ENCODE measurements around the gene CAMTA2. TPM values are rescaled to one million over a fixed set of nuclear protein-coding genes. Genes with fewer than 3 reads are reported as not detected.

CAMTA2 gene
- total RNA-seq, 2 experiments from 2014 or later = 91.5 to 99.0 TPM

DNA sequence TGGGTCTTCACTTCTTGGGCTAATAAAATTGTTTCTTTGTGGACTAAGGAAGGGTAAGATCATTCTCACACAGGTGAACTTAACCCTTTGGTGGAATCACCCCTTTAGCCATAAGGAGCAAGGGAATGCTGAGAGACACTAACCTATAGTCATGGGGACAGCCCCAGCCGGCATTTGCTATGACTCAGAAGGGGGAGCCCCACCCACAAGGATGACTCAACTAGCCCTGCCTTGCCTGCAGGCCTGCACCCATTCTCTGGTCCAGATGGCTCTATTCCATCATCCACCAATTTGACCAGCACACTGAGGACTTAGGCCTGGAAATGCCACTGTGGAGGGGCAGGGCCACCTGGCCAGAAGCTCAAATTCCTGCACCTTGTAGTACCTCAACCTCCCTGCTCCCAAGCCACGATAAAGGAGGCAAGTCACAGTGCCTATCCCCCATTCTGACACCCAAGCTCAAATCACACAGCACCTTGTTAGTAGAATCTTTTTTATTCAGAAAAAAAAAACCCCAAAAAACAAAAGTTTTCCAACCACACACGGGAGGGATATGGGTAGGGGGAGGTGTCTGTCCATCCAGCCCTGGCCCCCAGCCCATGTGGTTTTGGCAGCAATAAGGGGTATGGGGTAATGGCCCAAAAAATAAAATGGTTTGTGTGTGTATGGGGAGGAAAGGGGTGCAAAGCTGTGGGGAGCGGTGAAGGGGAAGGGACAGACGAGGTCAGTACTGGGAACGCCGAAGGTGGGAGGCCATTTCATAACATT, 42.1 kb downstream of the CAMTA2 start:
- Mint-ChIP-seq H3K27ac (peak overlapping the region; percentile 99), H3K4me1 (ENCODE audit: low read depth) (peaks cover 45% of the 10 kb centered on the region), H3K4me3 (peak overlapping the region; percentile 97), H3K36me3 (ENCODE audit: low read depth) (peaks cover 73% of the 10 kb centered on the region), H3K9me3 (no peaks in the 10 kb centered on the region), H3K27me3 (no peaks in the 10 kb centered on the region)
- intact Hi-C loops (cut with micrococcal nuclease) = loop anchor here (2.0 kb wide), 1 partner anchor 21 kb away; the partner anchor contains the start of gene SPAG7
- ATAC-seq (peak; percentile 37), DNase-seq (peak; percentile 95)
- ChIA-PET CTCF (interaction anchor here (1.4 to 2.8 kb wide), 4 partner anchors 22 to 42 kb away, joined by 3 to 8 read pairs (median 6); partner anchors contain the start of genes CHRNE and SPAG7), POLR2A (interaction anchor here (1.0 to 20.8 kb wide), 8 partner anchors 9 to 52 kb away, joined by 3 to 627 read pairs (median 7); partner anchors contain the start of genes CHRNE, INCA1, KIF1C and SPAG7)
- TF ChIP-seq CTCF (IDR thresholded peaks at IDR 0.05) = no peak

DNA sequence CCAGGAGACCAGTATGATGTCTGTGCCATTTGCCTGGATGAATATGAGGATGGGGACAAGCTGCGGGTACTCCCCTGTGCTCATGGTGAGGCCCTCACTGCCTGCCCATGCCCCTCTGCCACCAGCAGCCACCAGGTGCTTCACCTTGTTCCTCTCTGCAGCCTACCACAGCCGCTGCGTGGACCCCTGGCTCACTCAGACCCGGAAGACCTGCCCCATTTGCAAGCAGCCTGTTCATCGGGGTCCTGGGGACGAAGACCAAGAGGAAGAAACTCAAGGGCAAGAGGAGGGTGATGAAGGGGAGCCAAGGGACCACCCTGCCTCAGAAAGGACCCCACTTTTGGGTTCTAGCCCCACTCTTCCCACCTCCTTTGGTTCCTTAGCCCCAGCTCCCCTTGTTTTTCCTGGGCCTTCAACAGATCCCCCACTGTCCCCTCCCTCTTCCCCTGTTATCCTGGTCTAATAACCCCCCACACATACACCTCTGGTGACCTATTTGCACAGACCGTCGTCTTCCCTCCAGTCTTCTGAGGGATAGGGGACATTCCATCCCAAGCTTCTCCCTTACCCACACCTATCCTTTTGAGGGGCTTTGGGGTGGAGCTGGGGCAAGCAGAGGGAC, 42.8 kb downstream of the CAMTA2 start:
- no peak for TF ChIP-seq CTCF (IDR thresholded peaks at IDR 0.05)

DNA sequence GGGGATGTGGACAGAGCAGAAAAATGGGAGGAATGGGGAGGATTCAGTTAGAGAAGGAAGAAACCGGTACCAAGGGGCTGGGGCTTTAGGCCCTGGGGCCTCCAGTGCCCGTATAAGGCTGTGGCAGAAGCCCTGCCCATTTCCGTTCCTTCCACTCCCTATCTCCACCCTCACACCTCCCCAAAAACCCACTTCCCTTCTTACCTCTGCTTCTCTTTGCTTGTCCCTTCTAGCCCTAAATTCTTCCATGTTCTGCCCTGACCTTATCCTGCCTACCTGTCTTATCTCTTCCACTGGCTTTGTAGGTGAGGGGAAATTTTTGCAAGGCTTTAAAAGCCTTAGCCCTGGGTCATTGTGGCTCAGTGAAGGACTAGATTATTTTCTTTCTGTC, 43.3 kb downstream of the CAMTA2 start:
- CTCF ChIA-PET = interaction anchor here (0.7 kb wide), 1 partner anchor 35 kb away, joined by 3 read pairs; no protein-coding TSS in a partner anchor
- Mint-ChIP-seq H3K4me3 (peak overlapping the region; percentile 97), H3K27me3 (no peaks in the 10 kb centered on the region), H3K36me3 (ENCODE audit: low read depth) (peaks cover 77% of the 10 kb centered on the region), H3K4me1 (ENCODE audit: low read depth) (peaks cover 45% of the 10 kb centered on the region), H3K27ac (peak overlapping the region; percentile 99), H3K9me3 (no peaks in the 10 kb centered on the region)
- POLR2A ChIA-PET = interaction anchor here (1.0 to 20.8 kb wide), 7 partner anchors 8 to 44 kb away, joined by 3 to 627 read pairs (median 8); partner anchors contain the start of genes CHRNE and SPAG7
- DNase-seq (peak; percentile 75), ATAC-seq (peak; percentile 17)
- no peak for TF ChIP-seq CTCF (IDR thresholded peaks at IDR 0.05)
- intact Hi-C loops (cut with micrococcal nuclease) = loop anchor here (2.0 kb wide), 1 partner anchor 23 kb away; the partner anchor contains the start of gene SPAG7

More for the DNA sequence above, 42.8 kb downstream of the CAMTA2 start:
- Mint-ChIP-seq H3K4me3 (peak overlapping the region; percentile 97), H3K27me3 (no peaks in the 10 kb centered on the region), H3K36me3 (ENCODE audit: low read depth) (peaks cover 76% of the 10 kb centered on the region), H3K4me1 (ENCODE audit: low read depth) (peaks cover 45% of the 10 kb centered on the region), H3K9me3 (no peaks in the 10 kb centered on the region), H3K27ac (peak overlapping the region; percentile 99)
- intact Hi-C loops (cut with micrococcal nuclease) = loop anchor here (2.0 kb wide), 1 partner anchor 22 kb away; the partner anchor contains the start of gene SPAG7
- ChIA-PET CTCF (no interaction called here), POLR2A (interaction anchor here (1.0 to 20.8 kb wide), 8 partner anchors 8 to 53 kb away, joined by 3 to 627 read pairs (median 7); partner anchors contain the start of genes CHRNE, INCA1, KIF1C and SPAG7)
- DNase-seq (peak; percentile 64), ATAC-seq (no peak)

DNA sequence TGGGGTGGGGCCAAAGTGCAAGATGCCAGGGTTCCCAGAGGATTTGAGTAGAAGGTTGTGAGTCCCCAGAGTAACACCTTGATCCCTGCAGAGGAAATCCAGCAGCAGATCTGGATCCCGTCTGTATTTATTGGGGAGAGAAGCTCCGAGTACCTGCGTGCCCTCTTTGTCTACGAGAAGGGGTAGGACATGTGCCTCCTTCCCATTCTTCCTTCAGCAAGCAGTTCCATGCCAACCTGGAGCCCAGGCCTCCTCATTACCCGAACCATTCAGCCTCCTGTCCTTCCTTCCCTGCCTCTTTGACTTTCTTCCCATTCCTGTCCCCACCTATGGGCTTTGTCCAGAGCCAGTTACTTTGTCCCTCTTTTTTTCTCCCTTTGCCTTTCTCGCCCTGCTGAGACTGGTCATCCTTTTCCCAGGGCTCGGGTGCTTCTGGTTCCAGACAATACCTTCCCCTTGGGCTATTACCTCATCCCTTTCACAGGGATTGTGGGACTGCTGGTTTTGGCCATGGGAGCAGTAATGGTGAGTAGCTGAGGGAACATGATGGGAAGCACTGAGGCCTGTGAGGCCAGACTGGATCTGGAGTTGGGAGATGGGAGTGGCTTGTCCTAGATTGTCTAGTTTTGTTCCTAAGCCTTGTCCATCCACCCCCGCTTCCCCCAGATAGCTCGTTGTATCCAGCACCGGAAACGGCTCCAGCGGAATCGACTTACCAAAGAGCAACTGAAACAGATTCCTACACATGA, 44.5 kb downstream of the CAMTA2 start:
- no peak for DNase-seq
- Mint-ChIP-seq H3K4me1 (ENCODE audit: low read depth) (peaks cover 54% of the 10 kb centered on the region), H3K36me3 (ENCODE audit: low read depth) (peaks cover 86% of the 10 kb centered on the region), H3K4me3 (peak overlapping the region; percentile 97), H3K27ac (peak overlapping the region; percentile 98), H3K9me3 (no peaks in the 10 kb centered on the region), H3K27me3 (no peaks in the 10 kb centered on the region)
- no peak for TF ChIP-seq CTCF (IDR thresholded peaks at IDR 0.05)
- intact Hi-C loops (cut with micrococcal nuclease) = no loop called here
- ATAC-seq = no peak
- POLR2A ChIA-PET = interaction anchor here (1.0 to 20.8 kb wide), 6 partner anchors 9 to 54 kb away, joined by 3 to 627 read pairs (median 6); partner anchors contain the start of genes C17orf107, CHRNE, ENO3 and INCA1
- CTCF ChIA-PET = interaction anchor here (1.4 kb wide), 1 partner anchor 34 kb away, joined by 5 read pairs; no protein-coding TSS in a partner anchor
